ENCODE results near the gene ATRAID.

ATRAID gene

GRCh38 chr2:27222407-27222806, 10.6 kb downstream of the ATRAID start:
- DNase-seq (ENCODE audit: insufficient read length, low spot score) (no peak), FAIRE-seq (no peak)
- no peak for TF ChIP-seq CTCF (IDR thresholded peaks at IDR 0.05; ENCODE audit: insufficient read depth, missing control alignments)

- DNase-seq (ENCODE audit: insufficient read length, low spot score) (no peak), FAIRE-seq (no peak)
- TF ChIP-seq CTCF (IDR thresholded peaks at IDR 0.05; ENCODE audit: insufficient read depth, missing control alignments) = no peak
Measured at GRCh38 chr2:27223416-27223815, 11.6 kb downstream of the ATRAID start.

GRCh38 chr2:27225526-27225925, 13.7 kb downstream of the ATRAID start:
- FAIRE-seq (no peak), DNase-seq (ENCODE audit: insufficient read length, low spot score) (no peak)
- TF ChIP-seq CTCF (IDR thresholded peaks at IDR 0.05; ENCODE audit: insufficient read depth, missing control alignments) = no peak

GRCh38 chr2:27227501-27227900, 15.7 kb downstream of the ATRAID start:
- no peak for TF ChIP-seq CTCF (IDR thresholded peaks at IDR 0.05; ENCODE audit: insufficient read depth, missing control alignments)
- FAIRE-seq = peak; percentile 53
- no peak for DNase-seq (ENCODE audit: insufficient read length, low spot score)

- FAIRE-seq (no peak), DNase-seq (ENCODE audit: insufficient read length, low spot score) (no peak)
- no peak for TF ChIP-seq CTCF (IDR thresholded peaks at IDR 0.05; ENCODE audit: insufficient read depth, missing control alignments)
Measured at GRCh38 chr2:27231921-27232320, 20.1 kb downstream of the ATRAID start.

GRCh38 chr2:27233341-27233740, 21.5 kb downstream of the ATRAID start:
- no peak for TF ChIP-seq CTCF (IDR thresholded peaks at IDR 0.05; ENCODE audit: insufficient read depth, missing control alignments)
- FAIRE-seq (no peak), DNase-seq (ENCODE audit: insufficient read length, low spot score) (no peak)

GRCh38 chr2:27236136-27236535, 24.3 kb downstream of the ATRAID start:
- no peak for FAIRE-seq
- no peak for DNase-seq (ENCODE audit: insufficient read length, low spot score)
- TF ChIP-seq CTCF (IDR thresholded peaks at IDR 0.05; ENCODE audit: insufficient read depth, missing control alignments) = no peak
